H1 (cell line): ENCODE results near the gene ATPAF2. TPM values are rescaled to one million over a fixed set of nuclear protein-coding genes. Genes with fewer than 3 reads are reported as not detected.

Experiments used
- CTCF ChIA-PET: fragments of 300-600 bp; sonication (Branson Sonifier 250); formaldehyde crosslinking; loops from one replicate; lab custom pipeline; 2021; ENCODE audit not compliant: partially characterized antibody; lab: Charles Lee
- POLR2A ChIA-PET: fragments of 300-600 bp; sonication (Branson Sonifier 250); formaldehyde crosslinking; loops from one replicate; lab custom pipeline; 2021; ENCODE audit warnings: inconsistent platforms; ENCODE audit not compliant: partially characterized antibody; lab: Charles Lee
- DNase-seq, 2 experiments: peaks; one replicate each; pipeline versions ENCODE4 v3.0.0 to v3.0.0-alpha.2; 2010 to 2022; ENCODE audit warnings: low spot score in 2 of 2, low read depth in 1 of 2, mixed read lengths in 1 of 2
- FAIRE-seq: peaks from 2 replicates; lab custom pipeline; 2011; peaks lifted over from hg19 to GRCh38; lab: Jason Lieb, UNC
- H2AFZ ChIP-seq: 2 replicates; pipeline ENCODE4 v1.8.1; 2012; ENCODE audit warnings: low read length, inconsistent platforms
- H2AK5ac ChIP-seq: 2 replicates; pipeline ENCODE4 v1.6.1; 2013; ENCODE audit warnings: low read depth, low read length
- H2BK120ac ChIP-seq: replicated peaks from 2 replicates; pipeline ENCODE3; 2013; ENCODE audit warnings: low read depth, low read length, inconsistent platforms
- H2BK12ac ChIP-seq: 2 replicates; pipeline ENCODE4 v1.6.1; 2013; ENCODE audit warnings: low read depth, low read length
- H2BK15ac ChIP-seq: 2 replicates; pipeline ENCODE4 v1.6.1; 2013; ENCODE audit warnings: low read length
- H2BK20ac ChIP-seq: 2 replicates; pipeline ENCODE4 v1.6.1; 2013; ENCODE audit warnings: low read length
- H2BK5ac ChIP-seq: 2 replicates; pipeline ENCODE4 v1.6.1; 2013; ENCODE audit warnings: low read depth, low read length
- H3K14ac ChIP-seq: 2 replicates; pipeline ENCODE4 v1.6.1; 2013; ENCODE audit warnings: inconsistent platforms; ENCODE audit not compliant: insufficient read length
- H3K18ac ChIP-seq: 2 replicates; pipeline ENCODE4 v1.6.1; 2013; ENCODE audit warnings: low read length; ENCODE audit errors: extremely low read depth
- H3K23ac ChIP-seq: 2 replicates; pipeline ENCODE4 v1.6.1; 2013; ENCODE audit warnings: inconsistent platforms; ENCODE audit not compliant: insufficient read length
- H3K23me2 ChIP-seq: 2 replicates; pipeline ENCODE4 v1.6.1; 2013; ENCODE audit warnings: low read depth, low read length
- H3K27ac ChIP-seq: 2 replicates; pipeline ENCODE4 v1.6.1; 2011; ENCODE audit warnings: low read depth, low read length, inconsistent platforms
- H3K27me3 ChIP-seq, 4 experiments: replicated peaks in 1 of 4; 1 replicate in 1 of 4; 2 replicates in 3 of 4; pipeline versions ENCODE4 v1.6.1 to v1.8.1; 2011 to 2013; ENCODE audit warnings: low read length in 3 of 4, mild to moderate bottlenecking in 3 of 4, inconsistent platforms in 2 of 4, mixed read lengths in 2 of 4, moderate library complexity in 1 of 4; ENCODE audit not compliant: control insufficient read depth in 3 of 4, insufficient read depth in 3 of 4; ENCODE audit errors: extremely low read depth in 1 of 4
- H3K36me3 ChIP-seq, 4 experiments: 2 replicates each; pipeline versions ENCODE4 v1.6.1 to v1.8.1; 2011 to 2013; ENCODE audit warnings: mild to moderate bottlenecking in 4 of 4, low read length in 3 of 4, moderate library complexity in 2 of 4, control low read depth in 1 of 4, inconsistent platforms in 1 of 4; ENCODE audit not compliant: insufficient read depth in 4 of 4, control insufficient read depth in 2 of 4
- H3K4ac ChIP-seq: replicated peaks from 2 replicates; pipeline ENCODE3; 2013; ENCODE audit warnings: low read length, low read depth, mixed read lengths, inconsistent platforms; ENCODE audit not compliant: insufficient read length
- H3K4me1 ChIP-seq, 4 experiments: replicated peaks in 1 of 4; 1 replicate in 1 of 4; 2 replicates in 3 of 4; pipeline versions ENCODE4 v1.6.1 to v1.8.1; 2011 to 2013; ENCODE audit warnings: low read length in 3 of 4, inconsistent platforms in 2 of 4, mixed read lengths in 1 of 4; ENCODE audit not compliant: insufficient read depth in 4 of 4, control insufficient read depth in 3 of 4
- H3K4me2 ChIP-seq, 2 experiments: 2 replicates each; pipeline versions ENCODE4 v1.6.1 to v1.8.1; 2011 to 2013; ENCODE audit warnings: low read depth in 2 of 2, low read length in 2 of 2, control low read depth in 1 of 2, inconsistent platforms in 1 of 2, mild to moderate bottlenecking in 1 of 2; ENCODE audit not compliant: insufficient read depth in 1 of 2
- H3K4me3 ChIP-seq, 4 experiments: fragments of 200-600, 300-600 bp in 1 of 4; sonication (generic), shearing (Covaris generic), sonication (Bioruptor Twin) in 1 of 4; 2 replicates each; pipeline versions ENCODE4 v1.5.1 to v1.8.1; 2011 to 2016; ENCODE audit warnings: low read length in 4 of 4, low read depth in 3 of 4, control low read depth in 2 of 4, inconsistent platforms in 2 of 4, mild to moderate bottlenecking in 2 of 4, mixed read lengths in 1 of 4, moderate library complexity in 1 of 4; ENCODE audit not compliant: insufficient read depth in 2 of 4; ENCODE audit errors: extremely low read depth in 1 of 4
- H3K56ac ChIP-seq: replicated peaks from 2 replicates; pipeline ENCODE3; 2013; ENCODE audit warnings: low read depth, mild to moderate bottlenecking, mixed read lengths, low read length, inconsistent platforms; ENCODE audit not compliant: insufficient read length
- H3K79me1 ChIP-seq: 2 replicates; pipeline ENCODE4 v1.6.1; 2013; ENCODE audit warnings: low read depth, low read length, control low read depth
- H3K79me2 ChIP-seq, 2 experiments: 2 replicates each; pipeline versions ENCODE4 v1.6.1 to v1.8.1; 2012 to 2013; ENCODE audit warnings: low read length in 2 of 2, mild to moderate bottlenecking in 2 of 2, inconsistent platforms in 1 of 2; ENCODE audit not compliant: insufficient read depth in 2 of 2, control insufficient read depth in 1 of 2
- H3K9ac ChIP-seq, 4 experiments: replicated peaks in 1 of 4; 1 replicate in 1 of 4; 2 replicates in 3 of 4; pipeline versions ENCODE4 v1.6.1 to v1.8.1; 2011 to 2013; ENCODE audit warnings: low read depth in 3 of 4, low read length in 3 of 4, control low read depth in 2 of 4, mild to moderate bottlenecking in 2 of 4, moderate library complexity in 2 of 4, inconsistent platforms in 1 of 4; ENCODE audit errors: extremely low read depth in 1 of 4
- H3K9me3 ChIP-seq, 2 experiments: 2 replicates each; pipeline versions ENCODE4 v1.6.1 to v1.8.1; 2012 to 2013; ENCODE audit warnings: mild to moderate bottlenecking in 2 of 2, moderate library complexity in 2 of 2, control low read depth in 1 of 2, inconsistent platforms in 1 of 2, low read depth in 1 of 2, low read length in 1 of 2, mixed read lengths in 1 of 2; ENCODE audit not compliant: insufficient read depth in 2 of 2
- H4K20me1 ChIP-seq, 2 experiments: replicated peaks in 1 of 2; 2 replicates each; pipeline versions ENCODE3 to v1.8.1; 2011 to 2013; ENCODE audit warnings: inconsistent platforms in 2 of 2, low read length in 2 of 2, mild to moderate bottlenecking in 1 of 2; ENCODE audit not compliant: insufficient read depth in 2 of 2, control insufficient read depth in 1 of 2
- H4K5ac ChIP-seq: 2 replicates; pipeline ENCODE4 v1.6.1; 2013; ENCODE audit warnings: low read length, low read depth, mixed read lengths, inconsistent platforms; ENCODE audit not compliant: insufficient read length
- H4K8ac ChIP-seq: 2 replicates; pipeline ENCODE4 v1.8.0; 2013; ENCODE audit warnings: mild to moderate bottlenecking, moderate library complexity, low read length, inconsistent platforms; ENCODE audit not compliant: insufficient read depth; ENCODE audit errors: extremely low read depth
- H4K91ac ChIP-seq: replicated peaks from 2 replicates; pipeline ENCODE3; 2013; ENCODE audit warnings: low read length, mixed read lengths, inconsistent platforms; ENCODE audit not compliant: insufficient read length
- CHD2 ChIP-seq: IDR thresholded peaks from 2 replicates; pipeline ENCODE4 v1.6.1; 2012; ENCODE audit warnings: low read length, improper control_type of control experiment
- FOSL1 ChIP-seq: IDR thresholded peaks from 2 replicates; pipeline ENCODE4 v1.6.1; 2011; ENCODE audit warnings: mild to moderate bottlenecking, low read depth, low read length, moderate library complexity; ENCODE audit not compliant: insufficient read depth
- HDAC6 ChIP-seq: IDR thresholded peaks from one replicate; pipeline ENCODE4 v1.7.1; 2012; ENCODE audit warnings: low read depth, mild to moderate bottlenecking, inconsistent platforms, low read length, moderate library complexity
- JUND ChIP-seq: IDR thresholded peaks from 2 replicates; pipeline ENCODE4 v1.6.1; 2011; ENCODE audit warnings: mild to moderate bottlenecking, improper control_type of control experiment, low read length
- PHF8 ChIP-seq: fragments of 200-600 bp; sonication (generic); conservative IDR thresholded peaks from 2 replicates; pipeline ENCODE4 v1.7.1; 2012; ENCODE audit warnings: low read depth, mild to moderate bottlenecking, inconsistent platforms, low read length, moderate library complexity
- SIRT6 ChIP-seq: IDR thresholded peaks from one replicate; pipeline ENCODE4 v1.7.1; 2012; ENCODE audit warnings: low read length, inconsistent platforms
- SUZ12 ChIP-seq: fragments of 200-600 bp; sonication (generic); IDR thresholded peaks from 2 replicates; pipeline ENCODE4 v1.6.1; 2012; ENCODE audit warnings: mild to moderate bottlenecking, inconsistent platforms, low read length, moderate library complexity, mixed read lengths
- TAF7 ChIP-seq: optimal IDR thresholded peaks from 2 replicates; pipeline ENCODE3; 2011; ENCODE audit warnings: low read depth, mild to moderate bottlenecking, inconsistent platforms, low read length, moderate library complexity, borderline replicate concordance
- WGBS, 2 experiments: shearing (Covaris generic) in 1 of 2; methylation state at CpG; one replicate each; pipeline versions ENCODE4 v1.1.6 to v1.1.7; 2013 to 2015; ENCODE audit warnings: low lambda C conversion rate in 2 of 2, mixed read lengths in 2 of 2, inconsistent platforms in 1 of 2, low coverage in 1 of 2, missing lambda C conversion rate in 1 of 2; ENCODE audit not compliant: insufficient replicate concordance in 2 of 2, insufficient coverage in 1 of 2, insufficient read length in 1 of 2; ENCODE audit errors: extremely low coverage in 1 of 2, missing lambda C conversion rate in 1 of 2; 5-methylcytosine and 5-hydroxymethylcytosine counted together
- polyA plus RNA-seq, 7 experiments: library from polyadenylated mRNA; depleted of rRNA in 3 of 7; stranded (reverse) in 5 of 7; unstranded in 2 of 7; fragments of >200 nt in 5 of 7; fragments of 200-250 nt in 2 of 7; gene quantifications; 1 replicate in 5 of 7; 2 replicates in 1 of 7; 4 replicates in 1 of 7; pipeline versions ENCODE4 v1.2.1 to v1.2.3, GENCODE V29; 2011 to 2013; ENCODE audit warnings: missing spikeins in 2 of 7, mixed read lengths in 2 of 7
- total RNA-seq: library from RNA; stranded (reverse); fragmentation: NEBNext Ultra II Directional; extraction: Animal tissue kit (Norgen Biotek cat#: 25700); gene quantifications from 2 replicates; pipeline ENCODE4 v1.2.1, GENCODE V29; 2021
- TF ChIP-seq, protein P1 (sequence below), 3 experiments: IDR thresholded peaks; 1 replicate in 2 of 3; 2 replicates in 1 of 3; pipeline versions ENCODE4 v1.5.1 to v1.6.1; 2011; ENCODE audit warnings: low read length in 3 of 3, mild to moderate bottlenecking in 3 of 3, inconsistent platforms in 2 of 3, low read depth in 1 of 3, moderate library complexity in 1 of 3; ENCODE audit not compliant: insufficient read depth in 1 of 3; ENCODE audit errors: control extremely low read depth in 1 of 3

The ATPAF2 gene
- total and polyA plus RNA-seq, 2 of the 8 experiments (the other 6 are each of a cell fraction or from before 2014, with no cell fraction given): 19.6 to 22.9 TPM

DNA sequence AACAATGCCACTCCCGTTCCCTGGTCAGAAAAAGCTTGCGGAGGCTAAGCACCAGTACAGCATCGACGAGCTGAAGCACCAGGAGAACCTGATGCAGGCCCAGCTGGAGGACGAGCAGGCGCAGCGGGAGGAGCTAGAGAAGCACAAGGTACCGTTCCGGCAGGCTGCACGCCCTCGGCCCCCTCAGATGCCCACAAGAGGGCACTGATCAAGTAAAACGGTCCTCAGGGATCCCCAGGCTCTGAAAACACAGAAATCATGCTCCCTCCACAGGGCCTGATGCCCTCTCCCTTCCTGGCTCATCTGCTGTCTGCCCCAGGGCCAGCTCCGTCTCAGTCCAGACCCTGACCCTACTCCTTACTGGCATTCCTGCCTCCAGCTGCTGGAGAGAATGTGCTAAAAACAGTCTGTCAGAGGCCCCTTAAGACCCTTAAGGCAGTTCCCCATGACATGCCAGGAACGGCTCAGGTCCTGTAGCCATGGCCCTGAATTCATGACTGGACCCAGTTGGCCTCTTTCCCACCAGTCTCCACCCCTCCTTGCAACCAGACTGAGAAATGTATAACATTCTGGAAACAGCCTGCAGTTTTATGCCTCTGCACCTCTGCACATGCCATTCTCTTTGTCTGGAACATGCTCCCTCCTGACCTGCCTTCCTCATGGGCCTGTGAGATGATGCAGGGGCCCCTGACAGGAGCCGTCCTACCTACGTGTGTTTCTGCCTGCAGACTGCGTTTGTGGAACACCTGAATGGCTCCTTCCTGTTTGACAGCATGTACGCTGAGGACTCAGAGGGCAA, 44.5 kb downstream of the ATPAF2 start:
- Histone ChIP-seq H2BK12ac (peak overlapping the region; percentile 39; the same call in 1 of the 2 replicates), H3K79me1 (no peaks in the 10 kb centered on the region), H2BK5ac (no peak overlapping the region; the same call in 1 of the 2 replicates), H3K9me3 (no peaks in the 10 kb centered on the region), H3K4me1 (peaks cover 0 to 5% (median 0%) of the 10 kb centered on the region in 4 experiments; a peak in 4 of 7 replicates), H3K14ac (no peak overlapping the region), H3K9ac (no peak overlapping the region), H2BK20ac (no peak overlapping the region), H2BK120ac (no peak overlapping the region), H4K5ac (no peak overlapping the region), H3K4me2 (no peak overlapping the region), H2BK15ac (peak overlapping the region; percentile 81; the same call in 1 of the 2 replicates), H3K4me3 (no peak overlapping the region), H3K36me3 (no peaks in the 10 kb centered on the region), H2AK5ac (no peak overlapping the region; the same call in 1 of the 2 replicates), H3K79me2 (no peaks in the 10 kb centered on the region), H2AFZ (peak overlapping the region; percentile 90; the same call in 1 of the 2 replicates), H3K27ac (no peak overlapping the region), H3K18ac (peak overlapping the region; percentile 48; the same call in 1 of the 2 replicates), H4K20me1 (no peaks in the 10 kb centered on the region), H3K56ac (no peak overlapping the region), H3K27me3 (no peaks in the 10 kb centered on the region; a peak in 1 of 7 replicates), H4K8ac (0 out of 2 replicates have a peak overlapping the region, but pooled peaks have one; percentile 39), H3K23ac (no peak overlapping the region), H3K4ac (no peak overlapping the region), H3K23me2 (no peaks in the 10 kb centered on the region), H4K91ac (no peak overlapping the region)
- CTCF ChIA-PET: interaction anchor here (0.6 to 5.4 kb wide), 30 partner anchors 11 to 204 kb away, joined by 3 to 49 read pairs (median 4); no protein-coding TSS in a partner anchor
- no peak for FAIRE-seq
- WGBS, 2 experiments: 58% methylated on average over 18 of the region's 18 CpGs; no CpG with 5 or more reads in 1 of the 2 experiments
- POLR2A ChIA-PET: no interaction called here
- DNase-seq: peak; percentile 53 to 77
- TF ChIP-seq, protein P1, sequence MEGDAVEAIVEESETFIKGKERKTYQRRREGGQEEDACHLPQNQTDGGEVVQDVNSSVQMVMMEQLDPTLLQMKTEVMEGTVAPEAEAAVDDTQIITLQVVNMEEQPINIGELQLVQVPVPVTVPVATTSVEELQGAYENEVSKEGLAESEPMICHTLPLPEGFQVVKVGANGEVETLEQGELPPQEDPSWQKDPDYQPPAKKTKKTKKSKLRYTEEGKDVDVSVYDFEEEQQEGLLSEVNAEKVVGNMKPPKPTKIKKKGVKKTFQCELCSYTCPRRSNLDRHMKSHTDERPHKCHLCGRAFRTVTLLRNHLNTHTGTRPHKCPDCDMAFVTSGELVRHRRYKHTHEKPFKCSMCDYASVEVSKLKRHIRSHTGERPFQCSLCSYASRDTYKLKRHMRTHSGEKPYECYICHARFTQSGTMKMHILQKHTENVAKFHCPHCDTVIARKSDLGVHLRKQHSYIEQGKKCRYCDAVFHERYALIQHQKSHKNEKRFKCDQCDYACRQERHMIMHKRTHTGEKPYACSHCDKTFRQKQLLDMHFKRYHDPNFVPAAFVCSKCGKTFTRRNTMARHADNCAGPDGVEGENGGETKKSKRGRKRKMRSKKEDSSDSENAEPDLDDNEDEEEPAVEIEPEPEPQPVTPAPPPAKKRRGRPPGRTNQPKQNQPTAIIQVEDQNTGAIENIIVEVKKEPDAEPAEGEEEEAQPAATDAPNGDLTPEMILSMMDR (IDR thresholded peaks at IDR 0.05; ENCODE audit: control extremely low read depth in 1 of 3, insufficient read depth in 1 of 3, low read depth in 1 of 3, low read length in 3 of 3): peak; percentile 77 to 86 (median 80)
- TF ChIP-seq HDAC6 (no peak), JUND (no peak), CHD2 (no peak), TAF7 (no peak), SIRT6 (no peak), FOSL1 (no peak), SUZ12 (no peak), PHF8 (no peak)
